Endothelial cell of umbilical vein (primary cell): ENCODE measurements around the gene KLHDC4. TPM values are rescaled to one million over a fixed set of nuclear protein-coding genes. Genes with fewer than 3 reads are reported as not detected.

Experiments used
- BruUV-seq: library from RNA; stranded (reverse); fragments of 400-500 nt; replicated peaks from 2 replicates; lab custom pipeline; 2021; lab: Mats Ljungman, UMichigan
- CTCF ChIA-PET: fragments of 300-600, 350-600 bp; sonication (Branson Sonifier 250); formaldehyde crosslinking; loops from one replicate; lab custom pipeline; 2021; ENCODE audit warnings: antibody characterized with exemption, inconsistent platforms; lab: Charles Lee
- POLR2A ChIA-PET: fragments of 300-600, 350-600 bp; sonication (Branson Sonifier 250); formaldehyde crosslinking; loops from one replicate; lab custom pipeline; 2021; ENCODE audit warnings: antibody characterized with exemption, inconsistent platforms; lab: Charles Lee
- DNase-seq: peaks from one replicate; pipeline ENCODE4 v3.0.0-alpha.2; 2011; ENCODE audit warnings: low read depth, low spot score
- FAIRE-seq: peaks from 2 replicates; lab custom pipeline; 2011; peaks lifted over from hg19 to GRCh38; lab: Jason Lieb, UNC
- H2AFZ ChIP-seq: 2 replicates; pipeline ENCODE4 v1.6.0; 2012; ENCODE audit warnings: low read depth, low read length, control low read depth, inconsistent platforms
- H3K27ac ChIP-seq: 2 replicates; pipeline ENCODE4 v1.5.1; 2011; ENCODE audit warnings: low read depth, mild to moderate bottlenecking, control low read depth, low read length, moderate library complexity; ENCODE audit not compliant: insufficient read depth
- H3K27me3 ChIP-seq, 2 experiments: 2 replicates each; pipeline versions ENCODE4 v1.6.0 to v1.6.1; 2011; ENCODE audit warnings: low read length in 2 of 2, mixed read lengths in 1 of 2; ENCODE audit not compliant: control insufficient read depth in 2 of 2, insufficient read depth in 2 of 2
- H3K36me3 ChIP-seq, 2 experiments: 2 replicates in 1 of 2; 3 replicates in 1 of 2; pipeline ENCODE4 v1.5.1; 2011; ENCODE audit warnings: low read length in 2 of 2, mild to moderate bottlenecking in 1 of 2, moderate library complexity in 1 of 2; ENCODE audit not compliant: control insufficient read depth in 2 of 2, insufficient read depth in 2 of 2; ENCODE audit errors: extremely low read depth in 1 of 2
- H3K4me1 ChIP-seq: 3 replicates; pipeline ENCODE4 v1.5.1; 2011; ENCODE audit warnings: mild to moderate bottlenecking, low read length; ENCODE audit not compliant: control insufficient read depth, insufficient read depth; ENCODE audit errors: extremely low read depth
- H3K4me2 ChIP-seq: 2 replicates; pipeline ENCODE4 v1.6.1; 2011; ENCODE audit warnings: low read length, control low read depth, mixed read lengths; ENCODE audit not compliant: insufficient read depth
- H3K4me3 ChIP-seq, 3 experiments: fragments of 200-600 bp in 1 of 3; sonication (generic), shearing (Covaris generic) in 1 of 3; replicated peaks in 1 of 3; 2 replicates each; pipeline ENCODE4 v1.5.1; 2011 to 2016; ENCODE audit warnings: control low read depth in 3 of 3, low read length in 3 of 3, mild to moderate bottlenecking in 2 of 3, inconsistent platforms in 1 of 3, low read depth in 1 of 3, moderate library complexity in 1 of 3; ENCODE audit not compliant: insufficient read depth in 1 of 3
- H3K79me2 ChIP-seq: 2 replicates; pipeline ENCODE4 v1.6.0; 2012; ENCODE audit warnings: low read length, inconsistent platforms; ENCODE audit not compliant: control insufficient read depth, insufficient read depth
- H3K9ac ChIP-seq: replicated peaks from 2 replicates; pipeline ENCODE3; 2011; ENCODE audit warnings: low read length, control low read depth; ENCODE audit not compliant: insufficient read depth; ENCODE audit errors: extremely low read depth
- H3K9me1 ChIP-seq: replicated peaks from 3 replicates; pipeline ENCODE4 v1.6.0; 2011; ENCODE audit warnings: mild to moderate bottlenecking, low read length; ENCODE audit not compliant: control insufficient read depth, insufficient read depth; ENCODE audit errors: extremely low read depth
- H3K9me3 ChIP-seq: replicated peaks from 2 replicates; pipeline ENCODE4 v1.5.1; 2012; ENCODE audit warnings: low read length, inconsistent platforms; ENCODE audit not compliant: control insufficient read depth, insufficient read depth
- H4K20me1 ChIP-seq: replicated peaks from 2 replicates; pipeline ENCODE3; 2011; ENCODE audit warnings: mild to moderate bottlenecking, low read length; ENCODE audit not compliant: control insufficient read depth, insufficient read depth; ENCODE audit errors: extremely low read depth
- CTCF ChIP-seq, 2 donors: IDR thresholded peaks; 1 replicate in 1 of 2; 2 replicates in 1 of 2; pipeline ENCODE4 v1.5.1; 2011; ENCODE audit warnings: low read length in 2 of 2, mild to moderate bottlenecking in 2 of 2, moderate library complexity in 2 of 2, control low read depth in 1 of 2, inconsistent platforms in 1 of 2, low read depth in 1 of 2; ENCODE audit not compliant: insufficient read depth in 1 of 2; ENCODE audit errors: extremely low read depth in 1 of 2
- EZH2 ChIP-seq: IDR thresholded peaks from 2 replicates; pipeline ENCODE4 v1.6.1; 2012; ENCODE audit warnings: borderline replicate concordance, low read depth, mild to moderate bottlenecking, moderate library complexity, low read length, inconsistent platforms; ENCODE audit not compliant: severe bottlenecking
- FOS ChIP-seq: IDR thresholded peaks from 2 replicates; pipeline ENCODE4 v1.6.1; 2011; ENCODE audit warnings: mild to moderate bottlenecking, low read length, moderate library complexity, borderline replicate concordance; ENCODE audit not compliant: insufficient read depth
- GATA2 ChIP-seq: IDR thresholded peaks from 2 replicates; pipeline ENCODE4 v1.7.0; 2011; ENCODE audit warnings: low read depth, mild to moderate bottlenecking, moderate library complexity, mixed read lengths, low read length; ENCODE audit not compliant: insufficient read length, insufficient read depth
- JUN ChIP-seq: IDR thresholded peaks from 2 replicates; pipeline ENCODE4 v1.6.1; 2011; ENCODE audit warnings: borderline replicate concordance, low read depth; ENCODE audit not compliant: insufficient read length, insufficient read depth
- MAX ChIP-seq: IDR thresholded peaks from 2 replicates; pipeline ENCODE4 v1.6.1; 2011; ENCODE audit not compliant: insufficient read depth, insufficient read length
- MYC ChIP-seq: IDR thresholded peaks from one replicate; pipeline ENCODE4 v1.6.1; 2011; ENCODE audit warnings: mild to moderate bottlenecking, low read depth, low read length
- POLR2A ChIP-seq: IDR thresholded peaks from 2 replicates; pipeline ENCODE4 v1.6.1; 2012; ENCODE audit warnings: low read depth, mild to moderate bottlenecking, control low read depth, low read length
- POLR2AphosphoS5 ChIP-seq: IDR thresholded peaks from 2 replicates; pipeline ENCODE4 v1.6.1; 2012; ENCODE audit warnings: low read depth, mild to moderate bottlenecking, control low read depth, low read length, moderate library complexity; ENCODE audit not compliant: insufficient read depth
- dilution Hi-C: fragments of 300-500 bp; cut with MboI; formaldehyde crosslinking; loops from one replicate; pipeline ENCODE4 v1.15.0; 2019; ENCODE audit warnings: low sequenced_read_pairs; ENCODE audit not compliant: extremely low pct_ligation_motif_present
- intact Hi-C: fragments of 100-400 bp; cut with micrococcal nuclease; formaldehyde crosslinking; loops from one replicate; pipeline ENCODE4 v1.10.0; 2022
- polyA plus RNA-seq, 4 experiments: library from polyadenylated mRNA; depleted of rRNA in 3 of 4; stranded (reverse) in 3 of 4; unstranded in 1 of 4; fragments of >200 nt; gene quantifications; 2 replicates each; pipeline versions ENCODE4 v1.2.1 to v1.2.3, GENCODE V29; 2011 to 2012; ENCODE audit warnings: missing spikeins in 1 of 4
- total RNA-seq: library from RNA; stranded (reverse); gene quantifications from 2 replicates; pipeline ENCODE4 v1.2.3, GENCODE V29; 2021

Gene KLHDC4
- total and polyA plus RNA-seq, 2 donors (not counting 3 experiments of a cell fraction or from before 2014, with no cell fraction given): 24.7 to 46.2 TPM

GRCh38 chr16:87686697-87687096 is 79.1 kb downstream of the KLHDC4 start:
- Histone ChIP-seq H3K79me2 (no peaks in the 10 kb centered on the region), H3K4me3 (no peak overlapping the region), H3K9ac (no peak overlapping the region), H3K4me1 (no peaks in the 10 kb centered on the region), H3K27ac (no peak overlapping the region), H3K9me1 (no peaks in the 10 kb centered on the region), H3K27me3 (no peaks in the 10 kb centered on the region), H3K4me2 (no peak overlapping the region), H2AFZ (no peak overlapping the region), H3K36me3 (no peaks in the 10 kb centered on the region), H4K20me1 (no peaks in the 10 kb centered on the region), H3K9me3 (no peaks in the 10 kb centered on the region)
- no peak for DNase-seq
- dilution Hi-C loops (no loop called here), intact Hi-C loops (no loop called here)
- ChIA-PET POLR2A (interaction anchor here (1.0 kb wide), 1 partner anchor 112 kb away, joined by 4 read pairs; no protein-coding TSS in a partner anchor), CTCF (no interaction called here)
- FAIRE-seq: no peak
- no TSS peak for BruUV-seq
- TF ChIP-seq POLR2AphosphoS5 (no peak), EZH2 (no peak), CTCF (IDR thresholded peaks at IDR 0.05; ENCODE audit: extremely low read depth in 1 of 2, insufficient read depth in 1 of 2, low read depth in 1 of 2, low read length in 2 of 2) (no peak), MYC (no peak), MAX (no peak), POLR2A (no peak), FOS (no peak), JUN (no peak), GATA2 (no peak)
